PC-9 (cell line): ENCODE data around the gene IMPDH2. TPM values are rescaled to one million over a fixed set of nuclear protein-coding genes. Genes with fewer than 3 reads are reported as not detected.

Source experiments
- BruUV-seq: library from RNA; stranded (reverse); fragments of 400-500 nt; replicated peaks from 2 replicates; lab custom pipeline; 2021; lab: Mats Ljungman, UMichigan
- CTCF ChIA-PET: fragments of 300-600 bp; sonication (Branson Sonifier 250); formaldehyde crosslinking; loops from one replicate; lab custom pipeline; 2022; ENCODE audit warnings: antibody characterized with exemption; lab: Charles Lee
- POLR2A ChIA-PET: fragments of 300-600 bp; sonication (Branson Sonifier 250); formaldehyde crosslinking; loops from one replicate; lab custom pipeline; 2022; ENCODE audit warnings: antibody characterized with exemption; ENCODE audit not compliant: unreplicated experiment; lab: Charles Lee
- DNase-seq, 2 experiments: peaks; one replicate each; pipeline versions ENCODE4 v3.0.0 to v3.0.0-alpha.2; 2015 to 2022; ENCODE audit warnings: mixed read lengths in 1 of 2
- H2AFZ ChIP-seq: fragments of 200-600 bp; sonication (generic); 2 replicates; pipeline ENCODE4 v1.8.1; 2017; ENCODE audit warnings: antibody characterized with exemption
- H3F3A ChIP-seq: fragments of 200-600 bp; sonication (generic); 2 replicates; pipeline ENCODE4 v1.8.1; 2017; ENCODE audit warnings: antibody characterized with exemption, mild to moderate bottlenecking, low read depth; ENCODE audit not compliant: insufficient read depth
- H3K27ac ChIP-seq: fragments of 200-600 bp; sonication (generic); 2 replicates; pipeline ENCODE4 v1.6.1; 2016; ENCODE audit warnings: mixed run types
- H3K27me3 ChIP-seq: fragments of 200-600 bp; sonication (generic); 2 replicates; pipeline ENCODE4 v1.6.1; 2016; ENCODE audit warnings: low read depth, mixed run types; ENCODE audit not compliant: insufficient read depth
- H3K36me3 ChIP-seq: fragments of 200-600 bp; sonication (generic); 2 replicates; pipeline ENCODE4 v1.6.1; 2016; ENCODE audit warnings: low read depth, mixed run types
- H3K4me1 ChIP-seq: fragments of 200-600 bp; sonication (generic); replicated peaks from 2 replicates; pipeline ENCODE4 v1.6.1; 2016; ENCODE audit warnings: mixed run types; ENCODE audit not compliant: insufficient read depth
- H3K4me2 ChIP-seq: fragments of 200-600 bp; sonication (generic); 2 replicates; pipeline ENCODE4 v1.6.1; 2017; ENCODE audit warnings: mixed run types
- H3K4me3 ChIP-seq: fragments of 200-600 bp; sonication (generic); 2 replicates; pipeline ENCODE4 v1.6.1; 2016; ENCODE audit warnings: mixed run types
- H3K79me2 ChIP-seq: fragments of 200-600 bp; sonication (generic); 2 replicates; pipeline ENCODE4 v1.6.1; 2017; ENCODE audit warnings: low read depth, mixed run types
- H3K9me2 ChIP-seq: fragments of 200-600 bp; sonication (generic); 2 replicates; pipeline ENCODE4 v1.8.1; 2017; ENCODE audit warnings: mild to moderate bottlenecking; ENCODE audit not compliant: insufficient read depth
- H3K9me3 ChIP-seq: fragments of 200-600 bp; sonication (generic); 2 replicates; pipeline ENCODE4 v1.8.1; 2016; ENCODE audit warnings: low read depth; ENCODE audit not compliant: insufficient read depth
- H4K20me1 ChIP-seq: fragments of 200-600 bp; sonication (generic); 2 replicates; pipeline ENCODE4 v1.8.1; 2017; ENCODE audit not compliant: insufficient read depth
- EZH2 ChIP-seq: fragments of 200-600 bp; sonication (generic); IDR thresholded peaks from 2 replicates; pipeline ENCODE4 v1.8.0; 2017; ENCODE audit warnings: antibody characterized with exemption, low read depth
- intact Hi-C: fragments of 100-400 bp; cut with micrococcal nuclease; formaldehyde crosslinking; loops from one replicate; pipeline ENCODE4 v1.10.0; 2022; ENCODE audit not compliant: unreplicated experiment
- total RNA-seq: library from RNA; stranded (reverse); gene quantifications from 2 replicates; pipeline ENCODE4 v1.2.3, GENCODE V29; 2021
- TF ChIP-seq, protein P1 (sequence below): fragments of 200-600 bp; sonication (generic); conservative IDR thresholded peaks from 2 replicates; pipeline ENCODE4 v1.6.1; 2017; ENCODE audit warnings: mixed run types, antibody characterized with exemption, mild to moderate bottlenecking, moderate library complexity

IMPDH2 gene
- total RNA-seq, 1 experiment from 2014 or later = 190 TPM

DNA sequence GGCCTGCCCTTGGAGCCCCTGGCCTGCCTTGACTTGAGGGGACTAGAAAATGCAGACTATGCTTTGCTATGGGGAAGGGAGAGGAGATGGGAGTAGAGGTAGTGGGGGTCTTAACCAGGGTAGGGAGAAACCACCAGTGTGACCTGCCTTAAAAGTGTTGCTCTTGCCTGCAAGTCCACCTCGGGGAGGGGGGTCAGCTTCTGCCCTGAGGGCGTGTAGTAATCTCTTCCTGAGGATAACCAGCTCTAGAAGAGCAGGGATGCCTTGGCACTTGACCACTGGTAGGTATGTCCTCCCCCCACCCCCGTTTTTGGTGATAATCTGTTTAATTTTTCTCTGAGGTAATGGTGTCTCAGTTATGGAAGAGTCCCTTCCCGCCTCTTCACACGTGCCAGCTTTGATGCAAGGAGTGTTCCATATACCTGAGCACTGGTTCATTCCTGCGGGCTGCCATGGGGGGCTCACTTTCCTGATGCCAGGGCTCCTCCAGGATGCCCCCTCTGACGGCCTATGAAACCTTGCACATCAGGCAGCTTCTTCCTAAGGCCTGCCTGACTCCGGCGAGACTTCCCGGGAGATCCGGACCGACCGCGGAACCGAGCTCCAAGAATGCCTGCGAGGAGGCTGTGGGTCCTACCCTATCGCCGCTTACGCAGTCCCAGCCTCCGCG is 39.9 kb downstream of the IMPDH2 start:
- no peaks in the 10 kb centered on the region for H3K9me2 ChIP-seq
- peak overlapping the region; percentile 48; the same call in 1 of the 2 replicates for H3K27ac ChIP-seq
- no peak for DNase-seq
- H3K4me2 ChIP-seq = peak overlapping the region; percentile 88
- H3K36me3 ChIP-seq = no peaks in the 10 kb centered on the region
- peak overlapping the region; percentile 83 for H2AFZ ChIP-seq
- CTCF ChIA-PET = interaction anchor here (0.6 to 3.5 kb wide), 2 partner anchors 18 to 65 kb away, joined by 3 to 17 read pairs; partner anchors contain the start of gene WDR6
- H3K79me2 ChIP-seq = peaks cover 38% of the 10 kb centered on the region
- intact Hi-C loops = loop anchor here (2.0 kb wide), 2 partner anchors 26 to 460 kb away; no protein-coding TSS in a partner anchor
- H3F3A ChIP-seq = peaks cover 29% of the 10 kb centered on the region; the same call in 1 of the 2 replicates
- no peak for TF ChIP-seq EZH2
- TF ChIP-seq, protein P1, sequence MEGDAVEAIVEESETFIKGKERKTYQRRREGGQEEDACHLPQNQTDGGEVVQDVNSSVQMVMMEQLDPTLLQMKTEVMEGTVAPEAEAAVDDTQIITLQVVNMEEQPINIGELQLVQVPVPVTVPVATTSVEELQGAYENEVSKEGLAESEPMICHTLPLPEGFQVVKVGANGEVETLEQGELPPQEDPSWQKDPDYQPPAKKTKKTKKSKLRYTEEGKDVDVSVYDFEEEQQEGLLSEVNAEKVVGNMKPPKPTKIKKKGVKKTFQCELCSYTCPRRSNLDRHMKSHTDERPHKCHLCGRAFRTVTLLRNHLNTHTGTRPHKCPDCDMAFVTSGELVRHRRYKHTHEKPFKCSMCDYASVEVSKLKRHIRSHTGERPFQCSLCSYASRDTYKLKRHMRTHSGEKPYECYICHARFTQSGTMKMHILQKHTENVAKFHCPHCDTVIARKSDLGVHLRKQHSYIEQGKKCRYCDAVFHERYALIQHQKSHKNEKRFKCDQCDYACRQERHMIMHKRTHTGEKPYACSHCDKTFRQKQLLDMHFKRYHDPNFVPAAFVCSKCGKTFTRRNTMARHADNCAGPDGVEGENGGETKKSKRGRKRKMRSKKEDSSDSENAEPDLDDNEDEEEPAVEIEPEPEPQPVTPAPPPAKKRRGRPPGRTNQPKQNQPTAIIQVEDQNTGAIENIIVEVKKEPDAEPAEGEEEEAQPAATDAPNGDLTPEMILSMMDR = no peak
- H4K20me1 ChIP-seq = no peaks in the 10 kb centered on the region
- POLR2A ChIA-PET = interaction anchor here (0.5 to 0.9 kb wide), 4 partner anchors 18 to 59 kb away, joined by 4 to 12 read pairs (median 4); partner anchors contain the start of gene WDR6
- peaks cover 18% of the 10 kb centered on the region for H3K4me1 ChIP-seq
- no peaks in the 10 kb centered on the region for H3K27me3 ChIP-seq
- H3K4me3 ChIP-seq = peak overlapping the region; percentile 78
- no peaks in the 10 kb centered on the region for H3K9me3 ChIP-seq
- BruUV-seq = TSS peak; percentile 74

- H2AFZ ChIP-seq = no peak overlapping the region
- DNase-seq = no peak
- ChIA-PET POLR2A (interaction anchor here (0.5 to 0.6 kb wide), 2 partner anchors 28 to 146 kb away, joined by 3 to 4 read pairs; no protein-coding TSS in a partner anchor), CTCF (interaction anchor here (0.6 kb wide), 2 partner anchors 34 to 446 kb away, joined by 3 to 15 read pairs; no protein-coding TSS in a partner anchor)
- peaks cover 27% of the 10 kb centered on the region; the same call in 1 of the 2 replicates for H3F3A ChIP-seq
- H3K27ac ChIP-seq = no peak overlapping the region
- H3K4me1 ChIP-seq = peaks cover 8% of the 10 kb centered on the region
- H3K9me3 ChIP-seq = no peaks in the 10 kb centered on the region
- no peaks in the 10 kb centered on the region for H3K36me3 ChIP-seq
- H4K20me1 ChIP-seq = no peaks in the 10 kb centered on the region
- no TSS peak for BruUV-seq
- peaks cover 14% of the 10 kb centered on the region for H3K79me2 ChIP-seq
- TF ChIP-seq, protein P1 = no peak
- TF ChIP-seq EZH2 = no peak
- H3K4me2 ChIP-seq = no peak overlapping the region
- H3K9me2 ChIP-seq = no peaks in the 10 kb centered on the region
- H3K27me3 ChIP-seq = no peaks in the 10 kb centered on the region
- H3K4me3 ChIP-seq = no peak overlapping the region
- intact Hi-C loops = no loop called here
Observed at GRCh38 chr3:48985831-48986376, 43.3 kb downstream of the IMPDH2 start.

DNA sequence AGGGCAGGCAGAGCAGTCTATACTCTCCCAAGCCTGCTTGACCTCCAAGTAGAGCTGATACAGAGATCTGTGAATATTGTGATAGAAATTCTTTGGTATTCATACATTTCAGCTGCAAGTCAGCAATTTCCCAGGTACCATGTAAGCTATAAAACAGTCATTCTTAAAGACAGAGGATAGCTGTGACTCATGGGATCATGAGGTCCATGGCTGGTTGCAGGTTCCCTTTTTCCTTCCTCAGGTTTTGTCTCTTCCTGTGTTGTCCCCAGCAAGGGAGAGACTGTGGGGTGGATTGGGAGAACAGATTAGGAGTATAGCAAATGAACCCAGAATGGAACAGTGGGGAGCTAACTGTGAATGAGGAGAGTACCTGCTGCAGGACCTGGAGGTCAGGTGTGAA is 44.5 kb downstream of the IMPDH2 start:
- peaks cover 24% of the 10 kb centered on the region; the same call in 1 of the 2 replicates for H3F3A ChIP-seq

More for the DNA sequence above, 44.5 kb downstream of the IMPDH2 start:
- H3K9me3 ChIP-seq = no peaks in the 10 kb centered on the region
- H4K20me1 ChIP-seq = no peaks in the 10 kb centered on the region
- no peak for DNase-seq
- no peak overlapping the region for H3K4me2 ChIP-seq
- H3K27me3 ChIP-seq = no peaks in the 10 kb centered on the region
- no peak overlapping the region for H3K4me3 ChIP-seq
- intact Hi-C loops = no loop called here
- no peak overlapping the region for H2AFZ ChIP-seq
- H3K27ac ChIP-seq = no peak overlapping the region
- TF ChIP-seq, protein P1 = no peak
- no peak for TF ChIP-seq EZH2
- no TSS peak for BruUV-seq
- CTCF ChIA-PET = no interaction called here
- H3K4me1 ChIP-seq = peaks cover 7% of the 10 kb centered on the region
- 0 out of 2 replicates have a peak, but pooled peaks cover 3% of the 10 kb centered on the region for H3K36me3 ChIP-seq
- H3K9me2 ChIP-seq = no peaks in the 10 kb centered on the region
- POLR2A ChIA-PET = interaction anchor here (0.6 kb wide), 1 partner anchor 17 kb away, joined by 4 read pairs; no protein-coding TSS in a partner anchor
- 0 out of 2 replicates have a peak, but pooled peaks cover 7% of the 10 kb centered on the region for H3K79me2 ChIP-seq
